Stomach (tissue), 9 donors: Measurements from ENCODE around the gene CORO1A. TPM values are rescaled to one million over a fixed set of nuclear protein-coding genes. Genes with fewer than 3 reads are reported as not detected.
"Not testable (repeated sequence)": the region's sequence is repeated elsewhere in the genome, so short reads cannot be mapped to it uniquely, and the experiment has no call there.

Experiments
- DNase-seq, 2 donors: peaks; one replicate each; pipeline versions ENCODE4 v3.0.0 to v3.0.0-alpha.2; 2013 to 2019
- H3K27ac ChIP-seq, 5 donors: fragments of 200-600 bp in 4 of 5; sonication (generic) in 4 of 5; one replicate each; pipeline ENCODE4 v1.5.1; 2013 to 2019; ENCODE audit warnings: mild to moderate bottlenecking in 1 of 5, moderate library complexity in 1 of 5
- H3K27me3 ChIP-seq, 3 donors: fragments of 200-600 bp; sonication (generic); one replicate each; pipeline ENCODE4 v1.5.1; 2017 to 2019; ENCODE audit warnings: mixed run types in 1 of 3
- H3K36me3 ChIP-seq, 4 donors: fragments of 200-600 bp; sonication (generic); 1 replicate in 3 of 4; 2 replicates in 1 of 4; pipeline ENCODE4 v1.5.1; 2016 to 2019
- H3K4me1 ChIP-seq, 4 donors: fragments of 200-600 bp; sonication (generic); one replicate each; pipeline ENCODE4 v1.5.1; 2016 to 2019
- H3K4me3 ChIP-seq, 4 donors: fragments of 200-600 bp; sonication (generic) in 3 of 4; one replicate each; pipeline ENCODE4 v1.5.1; 2016 to 2019; ENCODE audit warnings: mild to moderate bottlenecking in 1 of 4
- H3K9me3 ChIP-seq, 4 donors: fragments of 200-600 bp; sonication (generic); one replicate each; pipeline ENCODE4 v1.5.1; 2016 to 2019
- WGBS, 5 donors: extraction: QIAGEN DNeasy Blood & Tissue Kit in 3 of 5; methylation state at CpG; one replicate each; pipeline versions ENCODE4 v1.1.5 to v1.1.7; 2013 to 2018; 5-methylcytosine and 5-hydroxymethylcytosine counted together
- intact Hi-C: fragments of 100-400 bp; cut with DNase I; formaldehyde crosslinking; loops from one replicate; pipeline ENCODE4 v1.15.1; 2023; ENCODE audit warnings: low total_unique reads
- polyA plus RNA-seq, 3 donors: library from polyadenylated mRNA; stranded (reverse); fragments of 200-250 nt; gene quantifications; one replicate each; pipeline ENCODE4 v1.2.3, GENCODE V29; 2013
- small RNA-seq, 4 donors: library from RNA; depleted of rRNA; stranded (forward); fragments of <200 nt; gene quantifications; one replicate each; pipeline ENCODE3, GENCODE V24; 2016
- total RNA-seq, 5 donors: library from RNA; depleted of rRNA; stranded (reverse); fragments of >200 nt; gene quantifications; one replicate each; pipeline versions ENCODE4 v1.1.0 to v1.2.3, GENCODE V29; 2014 to 2016
- donor health status: healthy with polysubstance abuse.
- donor health status: Bipolar disorder and iron deficiency.
- donor health status: healthy.

Gene CORO1A
- total and polyA plus RNA-seq, 8 donors, result 13.0 to 42.5 (median 26.9) TPM

DNA sequence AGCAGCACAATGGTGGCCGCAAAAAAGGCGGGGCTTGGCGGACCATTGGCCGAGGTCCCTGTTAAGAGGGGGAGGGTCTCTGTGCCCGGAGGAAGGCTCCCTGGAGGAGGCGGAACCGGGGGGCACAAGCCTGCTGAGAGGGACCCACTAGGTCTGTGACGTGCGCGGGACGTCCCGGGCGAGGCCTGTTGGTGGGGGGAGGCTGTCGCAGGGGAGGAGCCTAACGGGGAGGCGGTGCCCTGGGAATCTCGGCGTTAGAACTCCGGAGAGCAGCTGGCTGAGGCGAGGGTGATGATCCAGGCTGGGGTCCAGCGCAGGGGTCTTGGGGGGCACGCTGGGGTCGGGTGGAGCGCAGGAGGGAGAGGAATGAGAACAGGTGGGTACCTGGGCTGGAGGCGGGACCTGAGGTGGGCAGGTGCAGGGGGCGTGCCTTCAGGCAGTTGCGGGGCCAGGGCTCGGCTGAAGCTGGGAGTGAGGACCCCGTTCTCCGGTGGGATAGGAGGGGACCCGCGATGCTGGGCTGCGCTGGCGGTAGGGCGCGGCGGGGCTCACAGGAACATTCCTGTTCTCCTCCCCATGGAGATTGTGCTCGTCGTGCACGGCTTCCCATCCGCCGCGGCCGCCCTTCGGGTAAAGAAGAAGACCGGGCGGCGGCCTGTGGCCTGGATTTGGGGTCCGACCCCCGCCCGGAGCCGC is 22.3 kb downstream of the CORO1A start:
- Histone ChIP-seq H3K27ac (peak overlapping the region in 1 of 5 donors; percentile 54), H3K4me3 (peak overlapping the region; percentile 47 to 56 (median 50))
- H3K4me1 ChIP-seq, H3K27me3 ChIP-seq, H3K36me3 ChIP-seq, DNase-seq, H3K9me3 ChIP-seq, intact Hi-C loops: not testable (repeated sequence)
- WGBS, 5 donors, result 0 to 1% (median 1%) methylated on average over 15 to 18 of the region's 52 CpGs; no CpG with 5 or more reads in 1 of the 5 donors

GRCh38 chr16:30206252-30206651 is 22.9 kb downstream of the CORO1A start:
- H3K36me3 ChIP-seq, DNase-seq: not testable (repeated sequence)
- WGBS, 5 donors, result no CpG with 5 or more reads among the region's 33 CpGs

GRCh38 chr16:30207063-30207704 is 23.8 kb downstream of the CORO1A start:
- H3K4me1 ChIP-seq, H3K27ac ChIP-seq, H3K27me3 ChIP-seq, DNase-seq, H3K4me3 ChIP-seq, H3K9me3 ChIP-seq, H3K36me3 ChIP-seq, intact Hi-C loops: not testable (repeated sequence)
- 21 to 42% (median 33%) methylated on average over 2 of the region's 9 CpGs; no CpG with 5 or more reads in 1 of the 5 donors for WGBS, 5 donors

More at GRCh38 chr16:30206252-30206651, 22.9 kb downstream of the CORO1A start:
- H3K9me3 ChIP-seq, H3K27me3 ChIP-seq, intact Hi-C loops, H3K4me1 ChIP-seq: not testable (repeated sequence)
- Histone ChIP-seq H3K27ac (peak overlapping the region in 1 of 5 donors; percentile 54), H3K4me3 (peak overlapping the region; percentile 47 to 56 (median 50))

- 0 to 16% (median 3%) methylated on average over 2 to 4 of the region's 6 CpGs for WGBS, 5 donors
- peak in 1 of 2 donors; percentile 30 for DNase-seq
These were observed 25.6 kb downstream of the CORO1A start for GRCh38 chr16:30209032-30209431.

GRCh38 chr16:30211414-30211813 is 28.0 kb downstream of the CORO1A start:
- H3K4me1 ChIP-seq, H3K27me3 ChIP-seq, H3K27ac ChIP-seq, H3K36me3 ChIP-seq, DNase-seq, H3K4me3 ChIP-seq, intact Hi-C loops, H3K9me3 ChIP-seq: not testable (repeated sequence)
- no CpG with 5 or more reads among the region's 4 CpGs for WGBS, 5 donors

More at GRCh38 chr16:30209032-30209431, 25.6 kb downstream of the CORO1A start:
- H3K27me3 ChIP-seq, H3K4me3 ChIP-seq, H3K36me3 ChIP-seq, intact Hi-C loops, H3K4me1 ChIP-seq, H3K9me3 ChIP-seq, H3K27ac ChIP-seq: not testable (repeated sequence)

DNA sequence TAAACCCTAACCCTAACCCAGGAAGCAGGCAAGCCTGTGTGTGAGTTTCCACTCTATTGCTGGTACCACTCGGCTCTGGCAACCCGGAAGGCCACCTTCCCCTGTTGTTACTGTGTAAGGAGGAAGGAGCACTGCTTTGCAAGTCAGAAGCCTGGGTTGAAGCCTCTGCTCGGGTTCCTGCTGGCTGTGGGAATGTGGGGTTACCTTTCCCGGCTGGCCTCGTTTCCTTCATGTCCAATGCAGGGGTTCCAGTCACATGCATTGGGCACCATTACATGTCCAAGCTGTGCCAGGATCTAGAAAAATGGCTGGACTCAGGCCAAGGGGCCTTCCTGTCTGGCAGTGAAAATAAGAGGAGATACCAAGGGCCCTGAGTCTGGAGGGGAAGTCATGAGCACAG is 33.7 kb downstream of the CORO1A start:
- DNase-seq, H3K27ac ChIP-seq, H3K4me3 ChIP-seq, intact Hi-C loops, H3K9me3 ChIP-seq, H3K4me1 ChIP-seq, H3K36me3 ChIP-seq, H3K27me3 ChIP-seq: not testable (repeated sequence)
- WGBS, 5 donors, result 55 to 74% (median 60%) methylated on average over 3 of the region's 5 CpGs

Small RNAs within 50 kb of the gene (small RNA-seq; reads per million reads assigned to genes)
- gene AC106782.4, result 0 reads per million in 4 donors

Other genes starting within 250 kb of the CORO1A start
- gene TMEM219, start 221.5 kb upstream of the CORO1A start, total RNA-seq, result 100 to 1,000 TPM in 1 of 5 donors, 10 to 100 TPM in 4; 32.1 to 238 (median 60.5) TPM
- 100 to 1,000 TPM; 190 to 286 (median 212) TPM for gene TMEM219, start 221.5 kb upstream of the CORO1A start, polyA plus RNA-seq
- gene TAOK2, start 209.7 kb upstream of the CORO1A start, total RNA-seq, result 100 to 1,000 TPM in 1 of 5 donors, 10 to 100 TPM in 4; 33.8 to 135 (median 36.6) TPM
- 10 to 100 TPM; 12.5 to 22.6 (median 14.5) TPM for gene TAOK2, start 209.7 kb upstream of the CORO1A start, polyA plus RNA-seq
- gene HIRIP3, start 188.0 kb upstream of the CORO1A start, total RNA-seq, result 10 to 100 TPM in 1 of 5 donors, 1 to 10 TPM in 4; 1.8 to 13.4 (median 5.1) TPM
- gene HIRIP3, start 188.0 kb upstream of the CORO1A start, polyA plus RNA-seq, result 10 to 100 TPM; 13.6 to 14.8 (median 13.7) TPM
- gene INO80E, start 187.4 kb upstream of the CORO1A start, total RNA-seq, result 100 to 1,000 TPM in 1 of 5 donors, 10 to 100 TPM in 3, 1 to 10 TPM in 1; 3.5 to 319 (median 18.2) TPM
- 100 to 1,000 TPM in 1 of 3 donors, 10 to 100 TPM in 2; 45.7 to 109 (median 59.0) TPM for gene INO80E, start 187.4 kb upstream of the CORO1A start, polyA plus RNA-seq
- gene DOC2A, start 172.6 kb upstream of the CORO1A start, total RNA-seq, result 10 to 100 TPM in 1 of 5 donors, under 1 TPM in 1, not detected in 3; 0.72 to 20.9 TPM
- gene DOC2A, start 172.6 kb upstream of the CORO1A start, polyA plus RNA-seq, result 1 to 10 TPM in 1 of 3 donors, under 1 TPM in 1, not detected in 1; 0.75 to 2.8 TPM
- gene C16orf92, start 160.4 kb upstream of the CORO1A start, total RNA-seq, result not detected
- not detected for gene C16orf92, start 160.4 kb upstream of the CORO1A start, polyA plus RNA-seq
- under 1 TPM in 1 of 5 donors, not detected in 4; 0.92 TPM for gene TLCD3B, start 152.3 kb upstream of the CORO1A start, total RNA-seq
- under 1 TPM in 1 of 3 donors, not detected in 2; 0.18 TPM for gene TLCD3B, start 152.3 kb upstream of the CORO1A start, polyA plus RNA-seq
- gene ALDOA, start 117.8 kb upstream of the CORO1A start, total RNA-seq, result 1,000 to 10,000 TPM in 1 of 5 donors, 100 to 1,000 TPM in 4; 180 to 2,515 (median 698) TPM
- 1,000 to 10,000 TPM in 1 of 3 donors, 100 to 1,000 TPM in 2; 740 to 1,310 (median 887) TPM for gene ALDOA, start 117.8 kb upstream of the CORO1A start, polyA plus RNA-seq
- gene PPP4C, start 107.6 kb upstream of the CORO1A start, total RNA-seq, result 10 to 100 TPM; 21.4 to 86.1 (median 63.6) TPM
- 100 to 1,000 TPM in 1 of 3 donors, 10 to 100 TPM in 2; 76.1 to 118 (median 93.3) TPM for gene PPP4C, start 107.6 kb upstream of the CORO1A start, polyA plus RNA-seq
- 10 to 100 TPM in 1 of 5 donors, 1 to 10 TPM in 1, not detected in 3; 3.8 to 25.0 TPM for gene TBX6, start 91.7 kb upstream of the CORO1A start, total RNA-seq
- 1 to 10 TPM; 1.1 to 2.5 (median 2.1) TPM for gene TBX6, start 91.7 kb upstream of the CORO1A start, polyA plus RNA-seq
- 100 to 1,000 TPM in 1 of 5 donors, 10 to 100 TPM in 4; 13.9 to 116 (median 37.9) TPM for gene YPEL3, start 87.4 kb upstream of the CORO1A start, total RNA-seq
- 100 to 1,000 TPM; 103 to 162 (median 111) TPM for gene YPEL3, start 87.4 kb upstream of the CORO1A start, polyA plus RNA-seq
- gene GDPD3, start 70.1 kb upstream of the CORO1A start, total RNA-seq, result 100 to 1,000 TPM in 1 of 5 donors, 1 to 10 TPM in 4; 1.8 to 178 (median 7.2) TPM
- 10 to 100 TPM in 1 of 3 donors, 1 to 10 TPM in 2; 4.4 to 15.9 (median 4.6) TPM for gene GDPD3, start 70.1 kb upstream of the CORO1A start, polyA plus RNA-seq
- 100 to 1,000 TPM in 3 of 5 donors, 10 to 100 TPM in 2; 21.5 to 290 (median 111) TPM for gene MAPK3, start 60.4 kb upstream of the CORO1A start, total RNA-seq
- gene MAPK3, start 60.4 kb upstream of the CORO1A start, polyA plus RNA-seq, result 100 to 1,000 TPM in 1 of 3 donors, 10 to 100 TPM in 2; 39.9 to 203 (median 68.2) TPM
- 100 to 1,000 TPM in 2 of 5 donors, 10 to 100 TPM in 2, not detected in 1; 21.3 to 415 (median 168) TPM for gene BOLA2B, start 10.1 kb downstream of the CORO1A start, total RNA-seq
- gene BOLA2B, start 10.1 kb downstream of the CORO1A start, polyA plus RNA-seq, result 100 to 1,000 TPM; 281 to 322 (median 321) TPM
- gene SLX1A, start 10.3 kb downstream of the CORO1A start, total RNA-seq, result 10 to 100 TPM in 3 of 5 donors, 1 to 10 TPM in 2; 2.3 to 86.9 (median 19.0) TPM
- gene SLX1A, start 10.3 kb downstream of the CORO1A start, polyA plus RNA-seq, result 10 to 100 TPM; 80.8 to 86.0 (median 84.2) TPM
- gene SULT1A3, start 15.7 kb downstream of the CORO1A start, total RNA-seq, result 100 to 1,000 TPM in 1 of 5 donors, 10 to 100 TPM in 3, 1 to 10 TPM in 1; 4.2 to 118 (median 63.6) TPM
- 10 to 100 TPM; 23.8 to 53.2 (median 42.2) TPM for gene SULT1A3, start 15.7 kb downstream of the CORO1A start, polyA plus RNA-seq
- gene NPIPB13, start 64.9 kb downstream of the CORO1A start, total RNA-seq, result 1 to 10 TPM in 4 of 5 donors, not detected in 1; 1.6 to 6.4 (median 3.0) TPM
- gene NPIPB13, start 64.9 kb downstream of the CORO1A start, polyA plus RNA-seq, result 1 to 10 TPM; 1.7 to 5.5 (median 2.6) TPM
- 10 to 100 TPM in 4 of 5 donors, 1 to 10 TPM in 1; 8.8 to 30.8 (median 18.3) TPM for gene CD2BP2, start 171.7 kb downstream of the CORO1A start, total RNA-seq
- 10 to 100 TPM; 37.1 to 45.2 (median 41.4) TPM for gene CD2BP2, start 171.7 kb downstream of the CORO1A start, polyA plus RNA-seq
- gene TBC1D10B, start 186.9 kb downstream of the CORO1A start, total RNA-seq, result 10 to 100 TPM; 25.1 to 89.2 (median 33.2) TPM
- gene TBC1D10B, start 186.9 kb downstream of the CORO1A start, polyA plus RNA-seq, result 10 to 100 TPM; 20.5 to 25.0 (median 22.0) TPM
- gene MYL11, start 191.2 kb downstream of the CORO1A start, total RNA-seq, result not detected
- gene MYL11, start 191.2 kb downstream of the CORO1A start, polyA plus RNA-seq, result 1 to 10 TPM in 2 of 3 donors, not detected in 1; 1.6 to 4.7 TPM
- gene SEPTIN1, start 199.0 kb downstream of the CORO1A start, total RNA-seq, result 1 to 10 TPM in 3 of 5 donors, under 1 TPM in 1, not detected in 1; 0.72 to 6.2 (median 3.9) TPM
- gene SEPTIN1, start 199.0 kb downstream of the CORO1A start, polyA plus RNA-seq, result 10 to 100 TPM in 1 of 3 donors, 1 to 10 TPM in 2; 5.2 to 10.5 (median 7.0) TPM
- gene ZNF48, start 211.8 kb downstream of the CORO1A start, total RNA-seq, result 10 to 100 TPM in 1 of 5 donors, 1 to 10 TPM in 4; 4.0 to 33.6 (median 5.4) TPM
- gene ZNF48, start 211.8 kb downstream of the CORO1A start, polyA plus RNA-seq, result 1 to 10 TPM; 3.9 to 5.5 (median 4.6) TPM
- gene ZNF771, start 224.0 kb downstream of the CORO1A start, total RNA-seq, result 10 to 100 TPM in 2 of 5 donors, 1 to 10 TPM in 3; 1.2 to 28.7 (median 6.7) TPM
- 10 to 100 TPM in 1 of 3 donors, 1 to 10 TPM in 2; 3.4 to 11.0 (median 6.5) TPM for gene ZNF771, start 224.0 kb downstream of the CORO1A start, polyA plus RNA-seq
- gene DCTPP1, start 246.4 kb downstream of the CORO1A start, total RNA-seq, result 10 to 100 TPM in 4 of 5 donors, not detected in 1; 15.5 to 47.8 (median 27.1) TPM
- gene DCTPP1, start 246.4 kb downstream of the CORO1A start, polyA plus RNA-seq, result 10 to 100 TPM; 28.0 to 50.2 (median 50.1) TPM